NB4 (cell line): ENCODE data around the gene GABRR1.

ENCODE experiments used
- DNase-seq: peaks from one replicate; pipeline ENCODE4 v3.0.0; 2010; ENCODE audit warnings: low read depth
- H3K4me3 ChIP-seq: one replicate; pipeline ENCODE4 v1.5.1; 2011; ENCODE audit warnings: mild to moderate bottlenecking, low read depth, low read length, moderate library complexity
- CTCF ChIP-seq: IDR thresholded peaks from one replicate; pipeline ENCODE4 v1.5.1; 2012; ENCODE audit warnings: low read depth, low read length
- MAX ChIP-seq: IDR thresholded peaks from 2 replicates; pipeline ENCODE4 v1.6.1; 2011; ENCODE audit warnings: low read depth, low read length
- MYC ChIP-seq: IDR thresholded peaks from 2 replicates; pipeline ENCODE4 v1.6.1; 2011; ENCODE audit warnings: low read depth, low read length
- POLR2A ChIP-seq: IDR thresholded peaks from 2 replicates; pipeline ENCODE4 v1.6.1; 2011; ENCODE audit warnings: mild to moderate bottlenecking; ENCODE audit not compliant: insufficient read length; ENCODE audit errors: extremely low read depth

The GABRR1 gene

GRCh38 chr6:89257346-89257745, 40.2 kb upstream of the GABRR1 start:
- TF ChIP-seq CTCF = no peak
- TF ChIP-seq POLR2A = no peak
- no peak for TF ChIP-seq MAX
- no peak for TF ChIP-seq MYC
- DNase-seq = no peak
- H3K4me3 ChIP-seq = no peak overlapping the region

- no peak overlapping the region for H3K4me3 ChIP-seq
- no peak for DNase-seq
- TF ChIP-seq POLR2A = no peak
- TF ChIP-seq MAX = no peak
- TF ChIP-seq MYC = no peak
- TF ChIP-seq CTCF = no peak
These were observed 38.3 kb upstream of the GABRR1 start for GRCh38 chr6:89255417-89255816.

GRCh38 chr6:89254569-89254968, 37.4 kb upstream of the GABRR1 start:
- TF ChIP-seq MAX (no peak), MYC (no peak)
- H3K4me3 ChIP-seq = no peak overlapping the region
- DNase-seq = peak; percentile 30

GRCh38 chr6:89252907-89253306, 35.7 kb upstream of the GABRR1 start:
- DNase-seq = peak; percentile 60
- H3K4me3 ChIP-seq = no peak overlapping the region
- TF ChIP-seq POLR2A = no peak
- TF ChIP-seq MYC = no peak
- TF ChIP-seq CTCF = no peak
- TF ChIP-seq MAX = no peak

GRCh38 chr6:89251976-89252375, 34.8 kb upstream of the GABRR1 start:
- H3K4me3 ChIP-seq = no peak overlapping the region
- TF ChIP-seq MAX = no peak
- no peak for TF ChIP-seq CTCF
- TF ChIP-seq MYC = no peak
- TF ChIP-seq POLR2A = no peak
- no peak for DNase-seq

GRCh38 chr6:89251170-89251569, 34.0 kb upstream of the GABRR1 start:
- TF ChIP-seq CTCF (no peak), MAX (no peak), MYC (no peak), POLR2A (no peak)
- no peak for DNase-seq
- H3K4me3 ChIP-seq = no peak overlapping the region
